ENCODE measurements around the gene NUTM2E.
"Not testable (repeated sequence)": the region's sequence is repeated elsewhere in the genome, so short reads cannot be mapped to it uniquely, and the experiment has no call there.

DNA sequence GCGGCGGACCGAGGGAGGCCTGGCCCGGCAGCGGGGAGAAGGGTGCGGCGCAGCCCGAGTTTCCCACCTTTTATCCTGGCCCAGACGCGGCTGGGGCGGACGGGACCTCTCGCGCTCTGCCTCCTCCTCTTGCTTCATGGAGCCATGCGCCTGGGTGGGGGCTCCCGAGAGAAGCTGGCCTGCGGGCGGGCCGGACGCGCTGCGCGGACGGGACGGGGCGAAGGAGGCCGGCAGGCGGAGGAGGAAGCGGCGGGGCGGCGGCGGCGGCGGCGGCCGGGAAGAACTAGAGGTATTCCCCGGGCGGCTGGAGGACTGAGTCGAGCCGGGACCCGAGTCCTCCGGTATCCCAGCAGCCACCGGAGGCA lies 426 bp upstream of the NUTM2E start:
- TF ChIP-seq, protein P1, sequence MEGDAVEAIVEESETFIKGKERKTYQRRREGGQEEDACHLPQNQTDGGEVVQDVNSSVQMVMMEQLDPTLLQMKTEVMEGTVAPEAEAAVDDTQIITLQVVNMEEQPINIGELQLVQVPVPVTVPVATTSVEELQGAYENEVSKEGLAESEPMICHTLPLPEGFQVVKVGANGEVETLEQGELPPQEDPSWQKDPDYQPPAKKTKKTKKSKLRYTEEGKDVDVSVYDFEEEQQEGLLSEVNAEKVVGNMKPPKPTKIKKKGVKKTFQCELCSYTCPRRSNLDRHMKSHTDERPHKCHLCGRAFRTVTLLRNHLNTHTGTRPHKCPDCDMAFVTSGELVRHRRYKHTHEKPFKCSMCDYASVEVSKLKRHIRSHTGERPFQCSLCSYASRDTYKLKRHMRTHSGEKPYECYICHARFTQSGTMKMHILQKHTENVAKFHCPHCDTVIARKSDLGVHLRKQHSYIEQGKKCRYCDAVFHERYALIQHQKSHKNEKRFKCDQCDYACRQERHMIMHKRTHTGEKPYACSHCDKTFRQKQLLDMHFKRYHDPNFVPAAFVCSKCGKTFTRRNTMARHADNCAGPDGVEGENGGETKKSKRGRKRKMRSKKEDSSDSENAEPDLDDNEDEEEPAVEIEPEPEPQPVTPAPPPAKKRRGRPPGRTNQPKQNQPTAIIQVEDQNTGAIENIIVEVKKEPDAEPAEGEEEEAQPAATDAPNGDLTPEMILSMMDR (conservative IDR thresholded peaks at IDR 0.05 in 1 of 2, IDR thresholded peaks at IDR 0.05 in 1 of 2; ENCODE audit: extremely low read depth in 1 of 2, insufficient read depth in 1 of 2, low read depth in 1 of 2, low read length in 2 of 2), result not testable (repeated sequence)
- not testable (repeated sequence) for TF ChIP-seq EZH2 (IDR thresholded peaks at IDR 0.05; ENCODE audit: borderline replicate concordance, low read length)

Data from mammary epithelial cell (primary cell).